ENCODE measurements around the gene CPXM1. TPM values are rescaled to one million over a fixed set of nuclear protein-coding genes. Genes with fewer than 3 reads are reported as not detected.

The CPXM1 gene
- total RNA-seq, 1 donor from 2014 or later, result 1.3 TPM

DNA sequence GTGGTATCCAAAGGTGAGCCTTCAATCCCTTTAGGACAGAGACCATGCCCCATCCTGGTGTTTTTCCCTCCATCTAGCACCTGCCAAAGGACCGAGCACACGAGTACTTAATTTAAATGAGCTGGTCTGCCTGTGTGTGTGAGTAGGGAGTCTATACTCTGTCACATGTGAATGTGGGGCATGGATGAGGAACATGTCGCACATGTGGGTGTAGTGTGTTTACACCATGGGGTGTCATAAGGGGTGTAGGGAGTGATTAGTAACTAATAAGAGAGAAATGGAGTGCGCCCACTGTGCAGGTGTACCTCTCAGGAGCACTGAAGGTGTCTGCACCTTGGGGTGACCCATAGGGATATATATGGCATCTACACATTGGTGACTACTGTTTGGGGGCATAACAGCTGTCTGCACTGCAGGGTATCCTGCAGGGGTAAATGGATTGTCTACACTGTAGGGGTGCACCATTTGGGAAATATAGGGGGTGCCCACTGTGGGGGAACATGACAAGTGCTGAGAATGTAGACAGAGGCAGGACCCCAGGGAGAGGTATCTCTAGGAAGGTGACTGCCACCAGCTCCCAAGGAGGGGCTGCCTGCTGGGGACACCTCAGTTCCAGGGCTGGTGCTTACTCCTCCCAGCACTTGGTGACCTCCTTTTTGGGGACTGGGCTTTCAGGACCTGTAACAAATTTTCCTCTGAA lies 54.3 kb downstream of the CPXM1 start:
- TF ChIP-seq, protein P1, sequence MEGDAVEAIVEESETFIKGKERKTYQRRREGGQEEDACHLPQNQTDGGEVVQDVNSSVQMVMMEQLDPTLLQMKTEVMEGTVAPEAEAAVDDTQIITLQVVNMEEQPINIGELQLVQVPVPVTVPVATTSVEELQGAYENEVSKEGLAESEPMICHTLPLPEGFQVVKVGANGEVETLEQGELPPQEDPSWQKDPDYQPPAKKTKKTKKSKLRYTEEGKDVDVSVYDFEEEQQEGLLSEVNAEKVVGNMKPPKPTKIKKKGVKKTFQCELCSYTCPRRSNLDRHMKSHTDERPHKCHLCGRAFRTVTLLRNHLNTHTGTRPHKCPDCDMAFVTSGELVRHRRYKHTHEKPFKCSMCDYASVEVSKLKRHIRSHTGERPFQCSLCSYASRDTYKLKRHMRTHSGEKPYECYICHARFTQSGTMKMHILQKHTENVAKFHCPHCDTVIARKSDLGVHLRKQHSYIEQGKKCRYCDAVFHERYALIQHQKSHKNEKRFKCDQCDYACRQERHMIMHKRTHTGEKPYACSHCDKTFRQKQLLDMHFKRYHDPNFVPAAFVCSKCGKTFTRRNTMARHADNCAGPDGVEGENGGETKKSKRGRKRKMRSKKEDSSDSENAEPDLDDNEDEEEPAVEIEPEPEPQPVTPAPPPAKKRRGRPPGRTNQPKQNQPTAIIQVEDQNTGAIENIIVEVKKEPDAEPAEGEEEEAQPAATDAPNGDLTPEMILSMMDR (IDR thresholded peaks at IDR 0.05), result no peak
- DNase-seq (no peak), ATAC-seq (no peak)
- H3K27me3 ChIP-seq, result no peaks in the 10 kb centered on the region
- H3K4me1 ChIP-seq, result peaks cover 7% of the 10 kb centered on the region
- H3K4me3 ChIP-seq, result no peak overlapping the region
- no peak overlapping the region for H3K27ac ChIP-seq
- H3K36me3 ChIP-seq, result no peaks in the 10 kb centered on the region
- no peaks in the 10 kb centered on the region for H3K9me3 ChIP-seq
- intact Hi-C loops (cut with DNase I), result no loop called here

GRCh38 chr20:2745060-2745910 lies 55.1 kb downstream of the CPXM1 start:
- no peak for ATAC-seq
- intact Hi-C loops (cut with DNase I), result no loop called here
- TF ChIP-seq, protein P1 (IDR thresholded peaks at IDR 0.05), result no peak
- no peak for DNase-seq
- H3K27me3 ChIP-seq, result no peaks in the 10 kb centered on the region
- H3K27ac ChIP-seq, result no peak overlapping the region
- no peaks in the 10 kb centered on the region for H3K36me3 ChIP-seq
- H3K4me3 ChIP-seq, result no peak overlapping the region
- H3K4me1 ChIP-seq, result no peaks in the 10 kb centered on the region
- H3K9me3 ChIP-seq, result no peaks in the 10 kb centered on the region

Other genes starting within 250 kb of the CPXM1 start
- gene NOP56, start 148.0 kb downstream of the CPXM1 start, total RNA-seq, result 88.4 TPM
- 65.5 TPM for gene IDH3B, start 136.4 kb downstream of the CPXM1 start, total RNA-seq
- gene EBF4, start 107.8 kb downstream of the CPXM1 start, total RNA-seq, result 19.5 TPM
- not detected for gene C20orf141, start 14.4 kb upstream of the CPXM1 start, total RNA-seq
- not detected for gene TMEM239, start 15.7 kb upstream of the CPXM1 start, total RNA-seq
- 44.3 TPM for gene PCED1A, start 40.0 kb upstream of the CPXM1 start, total RNA-seq
- gene VPS16, start 40.1 kb upstream of the CPXM1 start, total RNA-seq, result 34.8 TPM
- 69.6 TPM for gene PTPRA, start 72.9 kb upstream of the CPXM1 start, total RNA-seq
- not detected for gene GNRH2, start 243.0 kb upstream of the CPXM1 start, total RNA-seq
- 32.0 TPM for gene MRPS26, start 245.4 kb upstream of the CPXM1 start, total RNA-seq